ENCODE measurements around the gene DSCAM. TPM values are rescaled to one million over a fixed set of nuclear protein-coding genes. Genes with fewer than 3 reads are reported as not detected.

DSCAM gene
- polyA plus RNA-seq, 3 donors = not detected

DNA sequence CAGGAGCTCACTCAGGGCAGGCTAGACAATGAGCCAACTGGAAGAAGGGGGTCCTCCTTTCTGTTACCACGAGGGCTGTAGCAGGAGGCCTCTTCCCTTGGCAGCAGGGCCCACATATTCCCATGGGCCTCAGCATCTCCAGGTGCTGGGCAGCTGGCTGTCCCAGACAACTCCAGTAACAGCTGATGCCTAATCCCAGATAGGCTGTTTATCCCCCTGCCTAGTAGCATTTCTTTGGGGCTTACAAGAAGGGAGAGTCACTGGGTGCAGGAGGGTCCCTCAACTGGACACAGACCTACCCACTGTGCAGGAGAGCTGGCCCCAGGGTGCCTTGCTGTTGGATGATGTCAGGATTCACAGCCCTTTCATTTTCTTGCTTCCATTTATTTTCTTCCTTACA lies 278.2 kb downstream of the DSCAM start:
- Histone ChIP-seq H2AFZ (ENCODE audit: insufficient read depth, low read depth, low read length, poor library complexity, severe bottlenecking) (no peak overlapping the region), H3K36me3 (replicated peaks in 1 of 2; ENCODE audit: control insufficient read depth in 1 of 2, insufficient read depth in 2 of 2, low read length in 2 of 2) (no peaks in the 10 kb centered on the region), H3K27ac (ENCODE audit: low read depth in 1 of 2, low read length in 2 of 2) (no peak overlapping the region), H3K4me3 (replicated peaks in 1 of 3; ENCODE audit: low read depth in 2 of 3, low read length in 3 of 3) (no peak overlapping the region), H3K4me2 (replicated peaks; ENCODE audit: extremely low read depth, low read length, poor library complexity, severe bottlenecking) (no peak overlapping the region), H3K79me2 (ENCODE audit: insufficient read depth, low read length) (no peaks in the 10 kb centered on the region), H3K27me3 (ENCODE audit: control insufficient read depth in 2 of 2, insufficient read depth in 2 of 2, low read length in 2 of 2) (no peaks in the 10 kb centered on the region), H3K9ac (ENCODE audit: insufficient read depth, low read length, poor library complexity, severe bottlenecking) (no peak overlapping the region), H3K9me3 (replicated peaks in 1 of 2; ENCODE audit: control insufficient read depth in 1 of 2, insufficient read depth in 1 of 2, low read length in 2 of 2) (peaks cover 6 to 9% of the 10 kb centered on the region in 2 donors), H4K20me1 (ENCODE audit: insufficient read depth, low read length) (no peaks in the 10 kb centered on the region), H3K4me1 (ENCODE audit: control insufficient read depth in 1 of 2, insufficient read depth in 2 of 2, low read length in 2 of 2) (no peaks in the 10 kb centered on the region)
- TF ChIP-seq, protein P1, sequence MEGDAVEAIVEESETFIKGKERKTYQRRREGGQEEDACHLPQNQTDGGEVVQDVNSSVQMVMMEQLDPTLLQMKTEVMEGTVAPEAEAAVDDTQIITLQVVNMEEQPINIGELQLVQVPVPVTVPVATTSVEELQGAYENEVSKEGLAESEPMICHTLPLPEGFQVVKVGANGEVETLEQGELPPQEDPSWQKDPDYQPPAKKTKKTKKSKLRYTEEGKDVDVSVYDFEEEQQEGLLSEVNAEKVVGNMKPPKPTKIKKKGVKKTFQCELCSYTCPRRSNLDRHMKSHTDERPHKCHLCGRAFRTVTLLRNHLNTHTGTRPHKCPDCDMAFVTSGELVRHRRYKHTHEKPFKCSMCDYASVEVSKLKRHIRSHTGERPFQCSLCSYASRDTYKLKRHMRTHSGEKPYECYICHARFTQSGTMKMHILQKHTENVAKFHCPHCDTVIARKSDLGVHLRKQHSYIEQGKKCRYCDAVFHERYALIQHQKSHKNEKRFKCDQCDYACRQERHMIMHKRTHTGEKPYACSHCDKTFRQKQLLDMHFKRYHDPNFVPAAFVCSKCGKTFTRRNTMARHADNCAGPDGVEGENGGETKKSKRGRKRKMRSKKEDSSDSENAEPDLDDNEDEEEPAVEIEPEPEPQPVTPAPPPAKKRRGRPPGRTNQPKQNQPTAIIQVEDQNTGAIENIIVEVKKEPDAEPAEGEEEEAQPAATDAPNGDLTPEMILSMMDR (IDR thresholded peaks at IDR 0.05) = no peak
- peaks cover 0 to 12% (median 7%) of the 10 kb centered on the region in 7 donors for H3K9me3 Mint-ChIP-seq
- H3K36me3 Mint-ChIP-seq = no peaks in the 10 kb centered on the region
- no peak overlapping the region for H3K27ac Mint-ChIP-seq
- DNase-seq = no peak
- WGBS (ENCODE audit: insufficient coverage) = 0% methylated on average over 1 of the region's 1 CpG
- H3K4me1 Mint-ChIP-seq = no peaks in the 10 kb centered on the region
- intact Hi-C loops (cut with micrococcal nuclease) = no loop called here
- no peak overlapping the region for H3K4me3 Mint-ChIP-seq
- peaks cover 0 to 1% (median 0%) of the 10 kb centered on the region in 3 donors for H3K27me3 Mint-ChIP-seq (ENCODE audit: low read depth in 3 of 3)

DNA sequence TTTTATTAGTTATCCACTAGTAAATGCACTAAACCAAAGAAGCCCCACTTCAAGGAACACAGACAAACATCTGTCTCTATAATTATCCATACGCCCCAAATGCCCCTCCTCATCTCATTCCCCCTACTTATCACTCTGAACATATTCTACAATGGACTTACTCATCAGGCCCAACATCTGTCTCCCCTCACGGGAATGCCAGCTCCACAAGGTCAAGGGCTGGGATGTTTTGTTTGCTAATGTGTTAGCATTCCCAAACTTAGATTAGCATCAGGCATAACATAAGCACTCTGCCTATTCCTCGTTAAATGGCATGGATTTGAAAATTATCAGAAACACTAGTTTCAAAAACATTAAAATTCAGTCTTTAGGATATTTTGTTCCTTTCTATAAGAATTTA lies 279.5 kb downstream of the DSCAM start:
- H3K4me3 Mint-ChIP-seq = no peak overlapping the region
- no peaks in the 10 kb centered on the region for H3K36me3 ChIP-seq (replicated peaks in 1 of 2; ENCODE audit: control insufficient read depth in 1 of 2, insufficient read depth in 2 of 2, low read length in 2 of 2)
- no peaks in the 10 kb centered on the region for H4K20me1 ChIP-seq (ENCODE audit: insufficient read depth, low read length)
- H3K27me3 Mint-ChIP-seq (ENCODE audit: low read depth in 3 of 3) = no peaks in the 10 kb centered on the region
- no peaks in the 10 kb centered on the region for H3K27me3 ChIP-seq (ENCODE audit: control insufficient read depth in 2 of 2, insufficient read depth in 2 of 2, low read length in 2 of 2)
- H3K27ac ChIP-seq (ENCODE audit: low read depth in 1 of 2, low read length in 2 of 2) = no peak overlapping the region
- H3K27ac Mint-ChIP-seq = peak overlapping the region in 1 of 7 donors; percentile 13
- no peak overlapping the region for H3K4me3 ChIP-seq (replicated peaks in 1 of 3; ENCODE audit: low read depth in 2 of 3, low read length in 3 of 3)
- no peak overlapping the region for H2AFZ ChIP-seq (ENCODE audit: insufficient read depth, low read depth, low read length, poor library complexity, severe bottlenecking)
- TF ChIP-seq, protein P1 (IDR thresholded peaks at IDR 0.05) = no peak
- H3K79me2 ChIP-seq (ENCODE audit: insufficient read depth, low read length) = no peaks in the 10 kb centered on the region
- WGBS (ENCODE audit: insufficient coverage) = no CpG with 5 or more reads among the region's 3 CpGs
- H3K4me1 Mint-ChIP-seq = no peaks in the 10 kb centered on the region
- H3K4me2 ChIP-seq (replicated peaks; ENCODE audit: extremely low read depth, low read length, poor library complexity, severe bottlenecking) = no peak overlapping the region
- H3K9me3 ChIP-seq (replicated peaks in 1 of 2; ENCODE audit: control insufficient read depth in 1 of 2, insufficient read depth in 1 of 2, low read length in 2 of 2) = peaks cover 6 to 9% of the 10 kb centered on the region in 2 donors
- DNase-seq = no peak
- intact Hi-C loops (cut with micrococcal nuclease) = no loop called here
- no peaks in the 10 kb centered on the region for H3K36me3 Mint-ChIP-seq
- H3K9me3 Mint-ChIP-seq = peaks cover 0 to 12% (median 7%) of the 10 kb centered on the region in 7 donors
- no peaks in the 10 kb centered on the region for H3K4me1 ChIP-seq (ENCODE audit: control insufficient read depth in 1 of 2, insufficient read depth in 2 of 2, low read length in 2 of 2)
- H3K9ac ChIP-seq (ENCODE audit: insufficient read depth, low read length, poor library complexity, severe bottlenecking) = no peak overlapping the region
